ENCODE data around the gene TAS2R39.

Gene TAS2R39

DNA sequence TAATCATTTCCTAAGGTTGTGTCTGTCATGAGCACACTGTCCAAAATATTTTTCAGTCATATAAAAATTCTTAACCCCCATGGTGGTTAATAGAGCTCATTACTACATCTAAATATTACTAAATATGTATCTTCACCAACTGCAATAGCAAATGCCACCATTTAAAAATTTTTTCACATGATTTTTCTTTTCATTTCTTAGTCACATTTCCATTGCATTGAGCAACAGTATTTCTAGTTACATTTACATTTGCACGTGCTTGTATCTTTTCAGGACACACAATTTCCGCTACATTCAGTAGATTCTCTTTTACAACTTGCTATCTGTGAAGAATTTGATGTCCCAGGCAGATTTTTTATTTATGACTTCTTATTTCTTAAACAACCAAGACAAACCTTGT, 33.5 kb downstream of the TAS2R39 start:
- no peak for DNase-seq

DNA sequence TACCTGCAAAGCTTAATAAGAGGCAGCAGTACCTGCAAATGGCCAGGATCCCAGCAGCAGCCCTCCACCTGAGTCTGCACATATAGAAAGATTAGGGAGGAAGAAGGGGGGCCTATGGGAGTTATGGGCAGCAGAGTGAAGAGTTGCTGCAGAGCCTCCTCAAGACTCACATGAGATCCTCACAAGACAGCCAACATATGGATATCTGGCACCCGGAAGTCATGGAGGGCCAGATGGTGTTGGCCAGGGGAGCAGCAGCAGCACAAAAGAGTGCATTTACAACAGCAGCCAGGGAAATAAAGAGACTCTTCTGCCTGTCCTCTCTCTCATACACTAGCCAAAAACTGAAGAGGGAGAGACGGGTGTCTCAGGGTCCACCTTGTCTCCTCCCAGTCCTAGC, 34.6 kb downstream of the TAS2R39 start:
- no peak for DNase-seq

DNA sequence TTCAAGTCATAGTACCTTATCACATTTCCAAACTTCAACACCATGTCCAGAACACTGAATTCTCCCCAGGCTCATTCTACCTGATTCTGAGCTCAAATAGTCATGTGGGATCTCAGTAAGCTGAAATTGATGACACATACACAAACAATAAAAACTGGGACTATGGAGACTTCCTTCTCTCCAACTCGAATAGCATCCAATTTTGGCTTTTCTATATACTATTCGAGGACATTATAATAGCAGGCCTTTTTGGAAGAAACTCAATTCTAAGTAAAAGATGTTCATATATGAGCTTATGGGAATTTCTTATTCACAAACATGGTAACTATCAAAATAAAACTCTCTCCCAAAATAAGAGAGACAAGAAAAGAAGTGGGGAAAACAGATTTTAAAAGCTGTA, 38.1 kb downstream of the TAS2R39 start:
- DNase-seq, result no peak

DNA sequence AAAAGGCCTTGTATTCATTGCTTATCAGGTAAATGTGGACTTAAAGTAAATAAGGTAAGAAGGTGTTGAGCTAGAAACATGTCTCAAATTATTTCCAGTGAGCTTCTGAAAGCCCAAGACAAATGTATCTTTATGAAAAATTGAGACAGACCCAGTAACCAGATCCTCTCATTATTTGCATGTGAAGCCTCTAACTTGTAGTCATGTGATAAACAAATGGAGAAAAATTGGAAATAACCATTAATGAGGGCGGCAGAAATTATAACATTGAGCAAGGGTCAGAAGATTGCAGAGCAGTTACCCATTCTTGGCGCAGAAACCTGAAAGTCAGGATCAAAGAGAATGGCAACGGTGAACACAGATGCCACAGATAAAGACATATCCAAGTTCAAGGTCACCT, 38.5 kb downstream of the TAS2R39 start, which contains the start of gene TAS2R40:
TSS of gene TAS2R40 (plus strand) at position 301 of the 400 bp plus-strand sequence. CDS start at position 343, 42 bp downstream.
- DNase-seq, result no peak

DNA sequence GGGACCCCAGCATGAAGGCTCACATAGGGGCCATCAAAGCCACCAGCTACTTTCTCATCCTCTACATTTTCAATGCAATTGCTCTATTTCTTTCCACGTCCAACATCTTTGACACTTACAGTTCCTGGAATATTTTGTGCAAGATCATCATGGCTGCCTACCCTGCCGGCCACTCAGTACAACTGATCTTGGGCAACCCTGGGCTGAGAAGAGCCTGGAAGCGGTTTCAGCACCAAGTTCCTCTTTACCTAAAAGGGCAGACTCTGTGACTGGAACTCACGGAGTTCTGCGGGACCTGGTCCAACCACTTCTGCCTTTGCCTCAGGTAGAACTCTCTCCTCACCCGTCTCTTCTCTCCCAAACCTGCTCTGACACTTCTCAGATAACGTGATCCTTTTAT, 39.6 kb downstream of the TAS2R39 start:
- peak; percentile 31 for DNase-seq

DNA sequence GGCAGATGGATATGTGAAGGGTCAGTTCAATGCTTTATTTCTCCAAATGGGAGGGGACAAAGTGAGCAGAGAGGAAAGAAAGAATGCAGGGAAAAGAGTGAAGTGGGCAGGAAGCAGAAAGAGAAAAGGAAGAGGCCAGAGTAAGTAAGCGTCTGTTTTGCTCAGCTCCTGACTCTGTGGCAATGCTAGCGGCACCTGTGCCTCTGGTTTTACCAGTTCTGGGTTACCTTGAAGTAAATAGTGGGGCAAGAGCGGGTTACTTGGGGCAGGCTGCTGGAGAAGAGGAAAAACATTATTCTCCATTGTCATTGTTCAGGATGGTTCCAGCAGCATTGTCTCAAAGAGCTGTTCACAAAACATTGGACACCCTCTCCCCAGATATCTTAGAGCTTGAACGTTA, 40.6 kb downstream of the TAS2R39 start:
- DNase-seq, result no peak

DNA sequence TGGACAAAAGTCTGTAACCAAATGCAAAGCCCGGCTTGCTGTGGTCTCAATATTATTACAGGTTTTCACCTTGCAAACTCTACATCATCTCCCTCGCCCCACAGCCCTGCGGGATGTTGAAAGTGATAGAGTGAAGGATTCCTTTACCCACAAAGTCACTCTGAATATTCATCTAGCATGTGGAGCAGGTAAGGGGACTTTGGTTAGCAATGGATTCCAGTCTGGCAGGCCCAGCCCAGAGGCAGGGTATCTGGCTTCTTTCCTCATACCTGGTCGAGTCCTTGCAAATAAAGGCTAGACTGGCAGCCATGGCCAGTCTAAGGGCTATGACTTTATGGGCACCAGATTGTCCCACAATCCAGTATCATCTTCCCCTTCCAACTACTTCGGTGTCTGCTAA, 41.8 kb downstream of the TAS2R39 start:
- no peak for DNase-seq

DNA sequence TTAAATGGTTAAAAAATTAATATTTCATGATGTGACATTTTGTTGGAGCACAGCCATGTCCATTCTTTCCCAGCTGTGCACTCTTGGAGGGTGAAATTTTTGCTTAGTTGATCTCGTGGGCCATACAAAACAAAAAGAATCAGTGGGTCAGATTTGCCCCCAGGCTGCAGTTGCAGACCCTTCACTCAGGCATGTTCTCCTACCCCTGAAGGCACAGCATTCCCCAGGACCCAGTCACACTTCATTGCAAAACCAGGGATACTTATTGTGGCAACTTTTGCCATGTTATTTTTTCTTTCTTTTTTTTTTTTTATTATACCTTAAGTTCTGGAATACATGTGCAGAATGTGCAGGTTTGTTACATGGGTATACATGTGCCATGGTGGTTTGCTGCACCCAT, 44.6 kb downstream of the TAS2R39 start:
- no peak for DNase-seq

DNA sequence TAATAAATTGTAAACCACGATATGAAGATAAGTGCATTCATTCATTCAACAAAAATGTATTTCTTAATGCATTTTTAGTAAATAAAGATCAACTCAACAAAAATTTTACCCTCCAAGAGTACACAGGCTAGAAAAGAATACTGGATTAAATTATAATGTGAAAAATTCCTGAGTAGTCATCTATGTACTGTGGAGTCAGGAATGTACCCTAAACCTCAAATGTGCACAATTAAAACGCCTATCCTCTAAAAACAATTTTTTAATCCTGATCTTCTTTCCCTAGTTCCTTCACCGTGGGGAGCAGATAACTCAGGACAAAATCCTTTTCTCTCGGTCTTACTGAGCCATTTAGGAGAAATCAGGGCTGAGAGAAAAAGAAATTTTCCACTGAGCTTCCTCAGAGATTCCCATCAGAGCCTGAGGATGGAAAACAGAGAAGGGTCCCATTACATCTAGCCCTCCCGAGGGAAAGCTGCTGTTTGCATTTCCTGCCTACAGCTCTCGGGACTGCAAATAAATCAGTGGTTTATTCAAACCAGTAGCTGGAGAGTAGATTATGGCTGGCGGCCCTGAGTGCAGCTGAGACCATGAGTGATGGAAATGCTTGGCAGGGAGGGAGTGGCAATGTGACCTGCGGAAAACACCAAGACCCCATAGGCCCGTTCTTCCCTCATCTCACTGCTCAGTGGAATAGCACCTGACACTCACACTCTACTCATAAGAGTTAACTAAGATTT, 46.0 kb downstream of the TAS2R39 start:
- no peak for DNase-seq

DNA sequence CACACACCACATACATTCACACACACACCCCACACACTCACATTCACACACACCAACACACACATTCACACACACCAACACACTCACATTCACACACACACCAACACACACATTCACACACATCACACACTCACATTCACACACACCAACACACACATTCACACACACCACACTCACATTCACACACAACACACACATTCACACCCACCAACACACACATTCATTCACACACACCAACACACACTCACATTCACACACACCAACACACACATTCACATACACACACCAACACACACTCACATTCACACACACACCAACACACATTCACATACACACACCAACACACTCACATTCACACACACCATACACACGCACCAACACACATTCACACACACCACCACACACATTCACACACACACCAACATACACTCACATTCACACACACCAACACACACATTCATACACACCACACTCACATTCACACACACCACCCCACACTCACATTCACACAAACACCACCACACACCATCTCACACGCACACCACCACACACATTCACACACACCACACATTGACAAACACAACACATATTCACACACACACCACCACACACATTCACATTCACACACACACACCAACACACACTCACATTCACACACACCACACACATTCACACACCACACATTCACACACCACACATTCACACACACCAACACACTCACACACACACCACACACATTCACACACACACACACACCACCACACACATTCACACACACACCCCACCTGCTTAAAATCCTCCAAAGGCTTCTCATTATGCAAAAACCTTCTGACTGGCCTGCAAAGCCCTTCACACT, 47.6 kb downstream of the TAS2R39 start:
- no peak for DNase-seq

Measured in OCI-M1 (cell line).